Muscle layer of colon (tissue), 2 donors: ENCODE data around the gene ATMIN.

ENCODE experiments used
- H3K27ac ChIP-seq: one replicate; pipeline ENCODE4 v1.7.0; 2013; ENCODE audit warnings: low read depth, mild to moderate bottlenecking, low read length, moderate library complexity
- H3K27me3 ChIP-seq, 2 donors: one replicate each; pipeline ENCODE4 v1.7.0; 2013; ENCODE audit warnings: low read length in 2 of 2, mild to moderate bottlenecking in 2 of 2; ENCODE audit not compliant: insufficient read depth in 2 of 2, control insufficient read depth in 1 of 2
- H3K36me3 ChIP-seq: one replicate; pipeline ENCODE4 v1.7.0; 2013; ENCODE audit warnings: mild to moderate bottlenecking, low read length; ENCODE audit not compliant: insufficient read depth
- H3K4me1 ChIP-seq: one replicate; pipeline ENCODE4 v1.7.0; 2013; ENCODE audit warnings: mild to moderate bottlenecking, low read length; ENCODE audit not compliant: insufficient read depth
- H3K4me3 ChIP-seq, 2 donors: one replicate each; pipeline ENCODE4 v1.7.0; 2013; ENCODE audit warnings: low read length in 2 of 2, low read depth in 1 of 2, mild to moderate bottlenecking in 1 of 2, moderate library complexity in 1 of 2
- H3K9ac ChIP-seq: one replicate; pipeline ENCODE4 v1.7.0; 2013; ENCODE audit warnings: low read length
- H3K9me3 ChIP-seq: one replicate; pipeline ENCODE4 v1.7.0; 2013; ENCODE audit warnings: mild to moderate bottlenecking, low read length
- donor health status: abdominal sarcoma.
- donor health status: Adenocarcinoma of cecum.

ATMIN gene

GRCh38 chr16:80996688-80997138 lies 38.9 kb upstream of the ATMIN start:
- no peaks in the 10 kb centered on the region for H3K27me3 ChIP-seq
- no peaks in the 10 kb centered on the region for H3K9me3 ChIP-seq
- H3K4me3 ChIP-seq, result no peak overlapping the region
- H3K4me1 ChIP-seq, result no peaks in the 10 kb centered on the region
- H3K9ac ChIP-seq, result no peak overlapping the region
- H3K36me3 ChIP-seq, result no peaks in the 10 kb centered on the region
- no peak overlapping the region for H3K27ac ChIP-seq

GRCh38 chr16:80997139-80997798 lies 38.4 kb upstream of the ATMIN start:
- Histone ChIP-seq H3K4me1 (no peaks in the 10 kb centered on the region), H3K9me3 (no peaks in the 10 kb centered on the region), H3K4me3 (no peak overlapping the region), H3K9ac (no peak overlapping the region), H3K27me3 (no peaks in the 10 kb centered on the region), H3K36me3 (no peaks in the 10 kb centered on the region), H3K27ac (no peak overlapping the region)

- H3K36me3 ChIP-seq, result no peaks in the 10 kb centered on the region
- H3K27ac ChIP-seq, result no peak overlapping the region
- H3K9me3 ChIP-seq, result no peaks in the 10 kb centered on the region
- H3K9ac ChIP-seq, result no peak overlapping the region
- no peak overlapping the region for H3K4me3 ChIP-seq
- no peaks in the 10 kb centered on the region for H3K4me1 ChIP-seq
- H3K27me3 ChIP-seq, result no peaks in the 10 kb centered on the region
Measured at GRCh38 chr16:80997964-80998620, 37.5 kb upstream of the ATMIN start.

- Histone ChIP-seq H3K4me3 (no peak overlapping the region), H3K36me3 (no peaks in the 10 kb centered on the region), H3K4me1 (peaks cover 9% of the 10 kb centered on the region)
Measured at GRCh38 chr16:81000873-81001272, 34.8 kb upstream of the ATMIN start.

GRCh38 chr16:81001330-81001729 lies 34.3 kb upstream of the ATMIN start:
- no peaks in the 10 kb centered on the region for H3K9me3 ChIP-seq
- H3K27me3 ChIP-seq, result no peaks in the 10 kb centered on the region
- no peak overlapping the region for H3K9ac ChIP-seq
- H3K4me3 ChIP-seq, result no peak overlapping the region
- H3K4me1 ChIP-seq, result peaks cover 10% of the 10 kb centered on the region
- no peaks in the 10 kb centered on the region for H3K36me3 ChIP-seq
- H3K27ac ChIP-seq, result no peak overlapping the region

More at GRCh38 chr16:81000873-81001272, 34.8 kb upstream of the ATMIN start:
- H3K27me3 ChIP-seq, result no peaks in the 10 kb centered on the region
- H3K27ac ChIP-seq, result no peak overlapping the region
- no peaks in the 10 kb centered on the region for H3K9me3 ChIP-seq
- no peak overlapping the region for H3K9ac ChIP-seq

GRCh38 chr16:81003064-81003463 lies 32.6 kb upstream of the ATMIN start:
- no peaks in the 10 kb centered on the region for H3K27me3 ChIP-seq
- H3K9ac ChIP-seq, result no peak overlapping the region
- no peak overlapping the region for H3K27ac ChIP-seq
- no peak overlapping the region for H3K4me3 ChIP-seq
- H3K36me3 ChIP-seq, result no peaks in the 10 kb centered on the region
- H3K4me1 ChIP-seq, result peaks cover 10% of the 10 kb centered on the region
- no peaks in the 10 kb centered on the region for H3K9me3 ChIP-seq

GRCh38 chr16:81003610-81004460 lies 31.8 kb upstream of the ATMIN start:
- H3K9me3 ChIP-seq, result no peaks in the 10 kb centered on the region
- peaks cover 10% of the 10 kb centered on the region for H3K4me1 ChIP-seq
- H3K9ac ChIP-seq, result no peak overlapping the region
- no peaks in the 10 kb centered on the region for H3K27me3 ChIP-seq
- no peak overlapping the region for H3K27ac ChIP-seq
- H3K36me3 ChIP-seq, result no peaks in the 10 kb centered on the region
- H3K4me3 ChIP-seq, result peak overlapping the region in 1 of 2 donors; percentile 18

- Histone ChIP-seq H3K9me3 (no peaks in the 10 kb centered on the region), H3K4me3 (no peak overlapping the region), H3K27ac (no peak overlapping the region), H3K9ac (no peak overlapping the region), H3K27me3 (no peaks in the 10 kb centered on the region), H3K36me3 (no peaks in the 10 kb centered on the region), H3K4me1 (peaks cover 10% of the 10 kb centered on the region)
Measured at GRCh38 chr16:81004646-81005353, 30.8 kb upstream of the ATMIN start.

- Histone ChIP-seq H3K27ac (peak overlapping the region; percentile 99), H3K27me3 (no peaks in the 10 kb centered on the region), H3K9ac (peak overlapping the region; percentile 89)
Measured at GRCh38 chr16:81005610-81006161, 30.0 kb upstream of the ATMIN start.

GRCh38 chr16:81006211-81006812 lies 29.3 kb upstream of the ATMIN start:
- Histone ChIP-seq H3K4me3 (peak overlapping the region; percentile 79 to 83), H3K9me3 (no peaks in the 10 kb centered on the region), H3K4me1 (peaks cover 10% of the 10 kb centered on the region), H3K9ac (peak overlapping the region; percentile 89), H3K36me3 (no peaks in the 10 kb centered on the region), H3K27me3 (no peaks in the 10 kb centered on the region), H3K27ac (peak overlapping the region; percentile 99)

More at GRCh38 chr16:81005610-81006161, 30.0 kb upstream of the ATMIN start:
- Histone ChIP-seq H3K4me3 (peak overlapping the region; percentile 79 to 83), H3K4me1 (peaks cover 10% of the 10 kb centered on the region), H3K36me3 (no peaks in the 10 kb centered on the region), H3K9me3 (no peaks in the 10 kb centered on the region)
